HG03064 (cell line): ENCODE data around the gene RIMS4.

Experiments
- ATAC-seq: cut with Tn5 transposase; IDR thresholded peaks from one replicate; pipeline ENCODE4 v1.9.1; 2021; ENCODE audit warnings: low read depth; ENCODE audit not compliant: unreplicated experiment

Gene RIMS4

GRCh38 chr20:44810391-44811149 is at the start of gene RIMS4:
RIMS4 (minus strand) TSS chr20:44810546; CDS start chr20:44810271, 275 bp downstream.
- no peak for ATAC-seq

- no peak for ATAC-seq
Observed at GRCh38 chr20:44858606-44859360, 48.4 kb upstream of the RIMS4 start.

- ATAC-seq: no peak
Observed at GRCh38 chr20:44856856-44857448, 46.6 kb upstream of the RIMS4 start.

- ATAC-seq: no peak
Observed at GRCh38 chr20:44856442-44856841, 46.1 kb upstream of the RIMS4 start.

- ATAC-seq: no peak
Observed at GRCh38 chr20:44851545-44851944, 41.2 kb upstream of the RIMS4 start.

- ATAC-seq: no peak
Observed at GRCh38 chr20:44850837-44851236, 40.5 kb upstream of the RIMS4 start.

GRCh38 chr20:44850272-44850671 is 39.9 kb upstream of the RIMS4 start:
- no peak for ATAC-seq

- no peak for ATAC-seq
Observed at GRCh38 chr20:44849703-44850102, 39.4 kb upstream of the RIMS4 start.

GRCh38 chr20:44848254-44849015 is 38.1 kb upstream of the RIMS4 start:
- ATAC-seq: no peak

GRCh38 chr20:44843876-44844275 is 33.5 kb upstream of the RIMS4 start:
- no peak for ATAC-seq

- ATAC-seq: no peak
Observed at GRCh38 chr20:44841955-44842354, 31.6 kb upstream of the RIMS4 start.

- no peak for ATAC-seq
Observed at GRCh38 chr20:44840826-44841225, 30.5 kb upstream of the RIMS4 start.

GRCh38 chr20:44839481-44839880 is 29.1 kb upstream of the RIMS4 start:
- no peak for ATAC-seq

- no peak for ATAC-seq
Observed at GRCh38 chr20:44838521-44838920, 28.2 kb upstream of the RIMS4 start.

- no peak for ATAC-seq
Observed at GRCh38 chr20:44837946-44838345, 27.6 kb upstream of the RIMS4 start.

GRCh38 chr20:44836601-44837120 is 26.3 kb upstream of the RIMS4 start:
- no peak for ATAC-seq

GRCh38 chr20:44835661-44836221 is 25.4 kb upstream of the RIMS4 start:
- no peak for ATAC-seq

- ATAC-seq: no peak
Observed at GRCh38 chr20:44835116-44835515, 24.8 kb upstream of the RIMS4 start.

GRCh38 chr20:44834693-44835092 is 24.3 kb upstream of the RIMS4 start:
- ATAC-seq: no peak

- no peak for ATAC-seq
Observed at GRCh38 chr20:44833437-44833836, 23.1 kb upstream of the RIMS4 start.
